ENCODE data around the gene ADIPOQ.
"Not testable (repeated sequence)": the region's sequence is repeated elsewhere in the genome, so short reads cannot be mapped to it uniquely, and the experiment has no call there.

Gene ADIPOQ

DNA sequence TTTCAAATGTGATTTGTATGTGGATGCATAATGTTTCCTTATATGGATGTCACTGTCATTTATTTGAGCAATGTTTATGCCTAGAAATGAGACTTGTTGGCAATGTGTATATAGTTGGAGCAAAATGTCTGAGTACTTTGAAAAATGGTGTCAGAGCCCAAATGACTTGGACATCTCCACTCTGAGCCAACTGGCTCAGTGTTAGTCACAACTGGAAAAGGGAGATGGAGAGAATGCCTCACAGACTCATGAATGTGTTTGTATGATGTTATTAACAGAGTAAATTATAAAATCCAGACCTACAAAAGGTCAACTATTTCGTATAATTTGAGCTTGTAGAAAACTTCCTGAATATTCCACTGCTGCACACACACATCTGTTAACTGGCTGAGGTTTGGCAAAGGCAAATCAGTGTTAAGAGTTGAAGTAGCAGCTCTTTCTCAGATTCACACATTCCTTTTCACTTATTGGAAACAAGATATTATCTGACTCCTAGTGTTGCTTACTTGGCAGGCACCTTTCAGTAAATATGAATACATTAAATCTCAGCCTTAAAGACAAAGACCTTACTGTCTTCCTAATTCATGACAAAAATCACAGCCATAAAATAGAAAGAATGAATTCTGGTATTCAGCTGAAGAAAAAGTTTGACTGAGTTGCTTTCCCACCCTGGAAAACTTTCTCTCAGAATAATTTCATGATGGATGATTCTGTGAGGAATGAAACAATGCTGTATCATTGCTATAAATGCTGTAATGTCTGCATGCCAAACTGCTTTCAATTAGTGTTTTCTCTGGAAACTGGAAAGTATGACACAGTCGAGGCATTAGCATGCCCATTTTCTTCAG lies 27.0 kb downstream of the ADIPOQ start:
- H3K27ac ChIP-seq = no peak overlapping the region
- TF ChIP-seq, protein P1, sequence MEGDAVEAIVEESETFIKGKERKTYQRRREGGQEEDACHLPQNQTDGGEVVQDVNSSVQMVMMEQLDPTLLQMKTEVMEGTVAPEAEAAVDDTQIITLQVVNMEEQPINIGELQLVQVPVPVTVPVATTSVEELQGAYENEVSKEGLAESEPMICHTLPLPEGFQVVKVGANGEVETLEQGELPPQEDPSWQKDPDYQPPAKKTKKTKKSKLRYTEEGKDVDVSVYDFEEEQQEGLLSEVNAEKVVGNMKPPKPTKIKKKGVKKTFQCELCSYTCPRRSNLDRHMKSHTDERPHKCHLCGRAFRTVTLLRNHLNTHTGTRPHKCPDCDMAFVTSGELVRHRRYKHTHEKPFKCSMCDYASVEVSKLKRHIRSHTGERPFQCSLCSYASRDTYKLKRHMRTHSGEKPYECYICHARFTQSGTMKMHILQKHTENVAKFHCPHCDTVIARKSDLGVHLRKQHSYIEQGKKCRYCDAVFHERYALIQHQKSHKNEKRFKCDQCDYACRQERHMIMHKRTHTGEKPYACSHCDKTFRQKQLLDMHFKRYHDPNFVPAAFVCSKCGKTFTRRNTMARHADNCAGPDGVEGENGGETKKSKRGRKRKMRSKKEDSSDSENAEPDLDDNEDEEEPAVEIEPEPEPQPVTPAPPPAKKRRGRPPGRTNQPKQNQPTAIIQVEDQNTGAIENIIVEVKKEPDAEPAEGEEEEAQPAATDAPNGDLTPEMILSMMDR (conservative IDR thresholded peaks at IDR 0.05) = no peak

GRCh38 chr3:186870421-186871201 lies 28.1 kb downstream of the ADIPOQ start:
- no peak overlapping the region for H3K27ac ChIP-seq
- TF ChIP-seq, protein P1 (conservative IDR thresholded peaks at IDR 0.05) = no peak

DNA sequence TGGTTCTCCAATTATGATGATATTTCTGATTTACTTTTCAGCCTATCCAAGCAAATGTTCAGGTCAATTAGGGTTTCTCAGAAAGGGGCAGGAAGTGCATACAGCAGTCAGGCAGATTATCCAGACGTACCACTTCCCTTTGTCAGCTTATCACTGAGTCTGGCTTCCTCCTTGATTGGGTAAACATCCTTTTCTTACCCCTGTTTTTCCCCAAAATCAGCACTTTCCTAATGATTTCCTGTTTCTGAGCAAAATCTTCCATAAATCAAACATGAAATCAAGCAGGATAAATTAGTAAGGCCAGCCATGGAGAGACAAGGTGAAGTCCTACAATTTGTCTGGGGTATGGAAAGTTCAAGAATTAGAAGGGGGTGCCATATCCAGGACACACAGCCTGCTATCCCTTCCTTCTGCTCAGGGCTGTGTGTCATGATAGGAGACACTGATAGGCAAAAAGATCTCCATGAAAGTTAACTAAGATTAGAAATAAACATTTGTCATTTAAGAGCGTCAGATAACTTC lies 29.0 kb downstream of the ADIPOQ start:
- no peak overlapping the region for H3K27ac ChIP-seq
- TF ChIP-seq, protein P1 (conservative IDR thresholded peaks at IDR 0.05) = no peak

- not testable (repeated sequence) for H3K27ac ChIP-seq
Observed at GRCh38 chr3:186873796-186874195, 31.3 kb downstream of the ADIPOQ start.

DNA sequence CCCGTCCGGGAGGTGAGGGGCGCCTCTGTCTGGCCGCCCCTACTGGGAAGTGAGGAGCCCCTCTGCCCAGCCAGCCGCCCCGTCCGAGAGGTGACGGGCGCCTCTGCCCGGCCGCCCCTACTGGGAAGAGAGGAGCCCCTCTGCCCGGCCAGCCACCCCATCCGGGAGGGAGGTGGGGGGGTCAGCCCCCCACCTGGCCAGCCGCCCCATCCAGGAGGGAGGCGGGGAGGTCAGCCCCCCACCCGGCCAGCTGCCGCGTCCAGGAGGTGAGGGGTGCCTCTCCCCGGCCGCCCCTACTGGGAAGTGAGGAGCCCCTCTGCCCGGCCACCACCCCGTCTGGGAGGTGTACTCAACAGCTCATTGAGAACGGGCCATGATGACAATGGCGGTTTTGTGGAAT lies 31.7 kb downstream of the ADIPOQ start:
- H3K27ac ChIP-seq = not testable (repeated sequence)

DNA sequence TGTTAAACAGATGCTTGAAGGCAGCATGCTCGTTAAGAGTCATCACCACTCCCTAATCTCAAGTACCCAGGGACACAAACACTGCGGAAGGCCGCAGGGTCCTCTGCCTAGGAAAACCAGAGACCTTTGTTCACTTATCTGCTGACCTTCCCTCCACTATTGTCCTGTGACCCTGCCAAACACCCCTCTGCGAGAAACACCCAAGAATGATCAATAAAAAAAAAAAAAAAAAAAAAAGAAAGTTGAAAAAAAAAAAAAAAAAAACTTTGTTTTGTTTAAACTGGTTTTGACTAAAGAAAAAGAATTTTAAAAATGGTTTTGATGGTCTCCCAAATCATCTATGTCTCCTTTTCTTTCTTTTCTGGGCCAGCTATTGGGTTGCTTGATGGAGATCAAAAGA lies 32.3 kb downstream of the ADIPOQ start:
- not testable (repeated sequence) for H3K27ac ChIP-seq

DNA sequence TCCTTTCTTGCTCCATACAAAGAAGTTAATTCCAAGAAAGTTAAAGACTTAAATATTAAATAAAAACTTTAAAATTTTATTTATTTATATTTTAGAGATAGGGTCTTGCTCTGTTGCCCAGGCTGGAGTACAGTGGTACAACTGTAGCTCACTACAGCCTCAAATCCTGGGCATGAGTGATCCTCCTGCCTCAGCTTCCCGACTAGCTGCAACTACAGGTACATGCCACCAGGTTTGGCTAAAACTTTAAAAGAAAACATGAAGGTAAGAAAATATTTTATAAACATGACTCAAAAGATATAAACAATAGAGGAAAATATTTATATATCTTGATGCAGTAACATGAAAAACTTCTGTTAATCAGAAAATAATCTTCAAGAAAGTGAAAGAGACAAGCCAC lies 33.2 kb downstream of the ADIPOQ start:
- TF ChIP-seq, protein P1 (conservative IDR thresholded peaks at IDR 0.05) = no peak
- H3K27ac ChIP-seq = no peak overlapping the region

DNA sequence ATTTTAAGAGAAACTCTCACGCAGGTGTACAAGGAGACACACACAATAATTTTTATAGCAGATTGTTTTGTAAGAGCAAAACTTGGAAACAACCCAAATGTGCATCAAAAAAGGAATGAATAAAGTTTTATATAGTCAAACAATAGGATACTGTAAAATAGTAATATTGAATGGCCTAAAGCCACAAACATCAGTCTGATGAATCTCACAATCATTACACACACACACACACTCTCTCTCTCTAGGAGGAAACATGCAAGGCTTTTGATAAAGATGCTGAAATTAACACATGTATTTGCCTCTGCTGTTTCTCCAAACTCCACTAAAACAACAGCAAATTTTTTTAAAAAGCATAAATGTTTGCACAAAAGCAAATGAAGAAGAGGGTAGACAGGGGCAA lies 37.3 kb downstream of the ADIPOQ start:
- H3K27ac ChIP-seq = no peak overlapping the region
- TF ChIP-seq, protein P1 (conservative IDR thresholded peaks at IDR 0.05) = no peak

- TF ChIP-seq, protein P1 (conservative IDR thresholded peaks at IDR 0.05) = no peak
- H3K27ac ChIP-seq = no peak overlapping the region
Observed at GRCh38 chr3:186880406-186880805, 37.9 kb downstream of the ADIPOQ start.
